Measurements from ENCODE around the gene ULBP2. TPM values are rescaled to one million over a fixed set of nuclear protein-coding genes. Genes with fewer than 3 reads are reported as not detected.
"Not testable (repeated sequence)": the region's sequence is repeated elsewhere in the genome, so short reads cannot be mapped to it uniquely, and the experiment has no call there.

Gene ULBP2
- polyA plus RNA-seq, 2 of the 4 experiments (the other 2 are of a cell fraction) = 2.7 to 4.5 TPM

DNA sequence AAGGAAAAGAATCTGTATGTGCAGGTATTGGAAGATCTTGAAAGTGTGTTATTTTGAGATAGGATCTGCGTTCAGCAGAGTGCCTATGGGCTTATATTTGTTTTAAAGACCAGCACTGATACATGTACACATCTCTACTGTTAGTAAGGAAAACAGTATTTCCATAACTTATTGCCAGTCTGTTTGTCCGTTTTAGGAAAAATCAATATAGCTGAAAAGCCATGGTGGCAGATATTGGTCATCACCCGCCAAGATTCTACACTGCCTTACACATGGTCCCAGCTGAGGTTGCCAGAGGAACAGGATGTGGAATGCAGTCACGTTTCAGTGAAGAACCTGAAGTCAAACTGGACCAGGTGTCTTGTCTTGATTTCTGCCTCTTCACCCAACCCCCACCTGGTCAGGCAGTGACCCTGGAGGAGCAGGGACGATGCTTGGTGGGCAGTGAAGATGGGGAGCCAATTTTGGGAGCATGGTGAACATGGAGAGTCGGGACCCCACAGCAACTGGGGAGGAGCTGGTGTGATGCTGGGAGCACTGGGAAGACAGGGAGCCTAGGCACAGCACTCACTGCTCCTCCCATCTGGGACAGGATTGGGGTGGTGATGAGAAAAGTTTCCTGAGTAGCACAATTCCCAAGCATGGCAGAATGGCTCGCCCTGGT, 14.0 kb downstream of the ULBP2 start:
- FAIRE-seq; DNase-seq (ENCODE audit: low read depth in 1 of 2, low spot score in 1 of 2); H3K9me3 ChIP-seq; H3K27ac ChIP-seq; H3K4me2 ChIP-seq; ATAC-seq; H3K4me1 ChIP-seq; POLR2A ChIA-PET; H3K4me3 ChIP-seq: not testable (repeated sequence)
- 27% methylated on average over 7 of the region's 7 CpGs for WGBS (ENCODE audit: missing lambda C conversion rate)
- CTCF ChIA-PET = interaction anchor here (1.3 kb wide), 1 partner anchor 61 kb away, joined by 4 read pairs; no protein-coding TSS in a partner anchor

DNA sequence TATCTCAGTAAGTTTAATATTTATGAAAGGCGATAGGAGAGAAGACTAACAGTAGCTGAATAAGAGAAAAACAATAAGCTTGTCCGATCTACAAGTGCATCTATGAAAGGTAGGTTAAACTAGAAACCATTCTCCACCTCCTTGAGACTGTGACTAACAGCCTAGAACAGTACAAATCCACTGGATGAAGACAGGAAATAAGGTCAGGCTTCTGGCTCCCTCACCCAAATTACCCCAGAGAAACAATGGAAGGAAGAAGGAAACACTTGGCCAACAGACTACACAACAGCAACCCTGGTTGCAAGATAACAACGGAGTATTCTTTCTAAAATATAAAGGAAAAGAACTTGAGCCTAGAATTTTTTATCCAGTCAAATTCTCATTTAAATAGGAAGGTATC, 16.3 kb downstream of the ULBP2 start:
- FAIRE-seq; DNase-seq (ENCODE audit: low read depth in 1 of 2, low spot score in 1 of 2); H3K4me2 ChIP-seq; H3K9me3 ChIP-seq; POLR2A ChIA-PET; H3K4me3 ChIP-seq; H3K27ac ChIP-seq; H3K4me1 ChIP-seq; ATAC-seq: not testable (repeated sequence)
- CTCF ChIA-PET = interaction anchor here (0.6 kb wide), 1 partner anchor 59 kb away, joined by 4 read pairs; no protein-coding TSS in a partner anchor
- 48% methylated on average over 3 of the region's 3 CpGs for WGBS (ENCODE audit: missing lambda C conversion rate)

DNA sequence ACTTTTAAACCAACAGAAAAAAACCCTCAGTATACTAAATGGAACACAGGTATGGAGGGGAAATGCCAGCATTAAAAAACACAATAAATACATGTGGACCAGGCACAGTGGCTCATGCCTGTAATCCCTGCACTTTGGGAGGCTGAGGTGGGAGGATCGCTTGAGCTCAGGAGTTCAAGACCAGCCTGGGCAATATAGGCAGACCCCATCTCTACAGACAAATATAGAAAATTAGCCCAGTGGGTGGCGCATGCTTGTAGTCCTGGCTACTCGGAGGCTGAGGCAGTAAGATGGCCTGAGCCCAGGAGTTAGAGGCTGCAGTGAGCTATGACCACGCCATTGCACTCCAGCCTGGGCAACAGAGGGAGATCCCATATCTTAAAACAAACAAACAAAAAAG, 18.0 kb downstream of the ULBP2 start:
- H3K4me3 ChIP-seq; H3K27ac ChIP-seq; POLR2A ChIA-PET; FAIRE-seq; ATAC-seq; DNase-seq (ENCODE audit: low read depth in 1 of 2, low spot score in 1 of 2); H3K9me3 ChIP-seq; H3K4me1 ChIP-seq; H3K4me2 ChIP-seq: not testable (repeated sequence)
- CTCF ChIA-PET = interaction anchor here (0.6 to 1.2 kb wide), 3 partner anchors 57 to 340 kb away, joined by 3 read pairs; no protein-coding TSS in a partner anchor
- 64% methylated on average over 4 of the region's 4 CpGs for WGBS (ENCODE audit: missing lambda C conversion rate)

DNA sequence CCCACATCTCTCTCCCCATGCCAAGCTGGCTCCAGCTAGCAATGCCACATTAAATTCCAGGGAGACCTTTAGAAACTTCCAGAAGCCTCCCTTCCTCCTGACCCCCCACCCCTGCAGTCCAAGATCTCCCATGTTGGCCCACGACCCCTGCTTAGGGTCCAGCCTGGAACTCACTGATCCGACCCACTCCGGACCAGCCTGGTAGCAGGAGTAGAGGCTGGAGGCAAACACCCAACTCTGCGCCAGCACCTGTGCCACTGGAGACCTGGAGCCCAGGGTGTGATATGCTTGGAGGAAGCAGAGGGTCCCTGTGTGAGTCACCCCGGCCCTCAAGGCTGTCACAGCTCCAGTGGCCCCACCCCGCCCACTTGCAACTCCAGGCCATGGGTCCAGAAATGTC, 18.7 kb downstream of the ULBP2 start:
- POLR2A ChIA-PET = no interaction called here
- FAIRE-seq = no peak
- ATAC-seq = no peak

DNA sequence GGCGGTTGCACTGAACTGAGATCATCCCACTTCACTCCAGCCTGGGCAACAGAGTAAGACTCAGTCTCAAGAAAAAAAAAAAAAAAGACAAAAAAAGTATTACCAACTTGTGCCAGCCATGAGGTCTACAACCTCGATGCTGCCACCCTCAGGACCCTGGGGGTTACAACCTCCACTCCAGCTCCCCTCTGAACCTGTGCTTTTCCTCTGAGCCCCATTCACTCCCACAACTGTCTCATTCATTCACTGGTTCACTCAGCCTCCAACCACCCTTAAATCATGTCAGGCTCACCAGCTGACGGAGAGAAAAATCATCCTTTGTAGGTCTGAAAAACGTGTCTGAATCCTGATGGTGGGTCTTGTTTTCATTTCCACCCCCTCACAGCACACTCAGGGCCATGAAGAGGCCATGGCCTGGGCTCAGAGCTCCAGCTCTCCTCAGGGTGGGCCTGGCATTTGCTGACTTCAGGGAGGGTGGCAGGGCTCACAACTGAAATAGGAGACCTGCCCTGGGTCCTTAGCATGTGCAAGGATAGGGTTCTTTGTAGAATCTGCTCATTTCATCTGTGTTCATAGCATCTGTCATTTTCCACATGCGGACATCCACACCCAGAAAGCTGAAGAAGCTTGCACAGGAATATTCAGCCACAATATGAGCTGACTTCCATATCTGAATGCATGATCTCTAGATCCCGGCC, 20.1 kb downstream of the ULBP2 start:
- FAIRE-seq (no peak), ATAC-seq (peak in 1 of 2 experiments; percentile 63; a peak in 3 of 6 replicates), DNase-seq (ENCODE audit: low read depth in 1 of 2, low spot score in 1 of 2) (peak; percentile 36 to 53)
- POLR2A ChIA-PET = interaction anchor here (0.9 kb wide), 1 partner anchor 29 kb away, joined by 3 read pairs; no protein-coding TSS in a partner anchor
- 56% methylated on average over 5 of the region's 6 CpGs for WGBS (ENCODE audit: missing lambda C conversion rate)
- H3K27ac ChIP-seq = no peak overlapping the region
- no peak overlapping the region for H3K4me3 ChIP-seq
- CTCF ChIA-PET = interaction anchor here (0.6 to 1.8 kb wide), 9 partner anchors 27 to 1022 kb away, joined by 3 to 5 read pairs (median 3); no protein-coding TSS in a partner anchor
- no peaks in the 10 kb centered on the region for H3K9me3 ChIP-seq
- H3K4me2 ChIP-seq = no peak overlapping the region
- peak; percentile 23 to 38; a peak in 2 of 5 replicates for TF ChIP-seq RAD21 (conservative IDR thresholded peaks at IDR 0.05 in 1 of 2, IDR thresholded peaks at IDR 0.05 in 1 of 2)
- TF ChIP-seq CHD2 (IDR thresholded peaks at IDR 0.05; ENCODE audit: low read length, partially characterized antibody) = no peak
- TF ChIP-seq SMC3 (IDR thresholded peaks at IDR 0.05) = 0 out of 3 replicates have a peak, but pooled peaks have one; percentile 6
- H3K4me1 ChIP-seq = peaks cover 8% of the 10 kb centered on the region

More for the DNA sequence above, 18.7 kb downstream of the ULBP2 start:
- TF ChIP-seq, protein P1, sequence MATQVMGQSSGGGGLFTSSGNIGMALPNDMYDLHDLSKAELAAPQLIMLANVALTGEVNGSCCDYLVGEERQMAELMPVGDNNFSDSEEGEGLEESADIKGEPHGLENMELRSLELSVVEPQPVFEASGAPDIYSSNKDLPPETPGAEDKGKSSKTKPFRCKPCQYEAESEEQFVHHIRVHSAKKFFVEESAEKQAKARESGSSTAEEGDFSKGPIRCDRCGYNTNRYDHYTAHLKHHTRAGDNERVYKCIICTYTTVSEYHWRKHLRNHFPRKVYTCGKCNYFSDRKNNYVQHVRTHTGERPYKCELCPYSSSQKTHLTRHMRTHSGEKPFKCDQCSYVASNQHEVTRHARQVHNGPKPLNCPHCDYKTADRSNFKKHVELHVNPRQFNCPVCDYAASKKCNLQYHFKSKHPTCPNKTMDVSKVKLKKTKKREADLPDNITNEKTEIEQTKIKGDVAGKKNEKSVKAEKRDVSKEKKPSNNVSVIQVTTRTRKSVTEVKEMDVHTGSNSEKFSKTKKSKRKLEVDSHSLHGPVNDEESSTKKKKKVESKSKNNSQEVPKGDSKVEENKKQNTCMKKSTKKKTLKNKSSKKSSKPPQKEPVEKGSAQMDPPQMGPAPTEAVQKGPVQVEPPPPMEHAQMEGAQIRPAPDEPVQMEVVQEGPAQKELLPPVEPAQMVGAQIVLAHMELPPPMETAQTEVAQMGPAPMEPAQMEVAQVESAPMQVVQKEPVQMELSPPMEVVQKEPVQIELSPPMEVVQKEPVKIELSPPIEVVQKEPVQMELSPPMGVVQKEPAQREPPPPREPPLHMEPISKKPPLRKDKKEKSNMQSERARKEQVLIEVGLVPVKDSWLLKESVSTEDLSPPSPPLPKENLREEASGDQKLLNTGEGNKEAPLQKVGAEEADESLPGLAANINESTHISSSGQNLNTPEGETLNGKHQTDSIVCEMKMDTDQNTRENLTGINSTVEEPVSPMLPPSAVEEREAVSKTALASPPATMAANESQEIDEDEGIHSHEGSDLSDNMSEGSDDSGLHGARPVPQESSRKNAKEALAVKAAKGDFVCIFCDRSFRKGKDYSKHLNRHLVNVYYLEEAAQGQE (IDR thresholded peaks at IDR 0.05) = no peak
- no peak for TF ChIP-seq RCOR1 (IDR thresholded peaks at IDR 0.05; ENCODE audit: low read depth, low read length)
- TF ChIP-seq, protein P2, sequence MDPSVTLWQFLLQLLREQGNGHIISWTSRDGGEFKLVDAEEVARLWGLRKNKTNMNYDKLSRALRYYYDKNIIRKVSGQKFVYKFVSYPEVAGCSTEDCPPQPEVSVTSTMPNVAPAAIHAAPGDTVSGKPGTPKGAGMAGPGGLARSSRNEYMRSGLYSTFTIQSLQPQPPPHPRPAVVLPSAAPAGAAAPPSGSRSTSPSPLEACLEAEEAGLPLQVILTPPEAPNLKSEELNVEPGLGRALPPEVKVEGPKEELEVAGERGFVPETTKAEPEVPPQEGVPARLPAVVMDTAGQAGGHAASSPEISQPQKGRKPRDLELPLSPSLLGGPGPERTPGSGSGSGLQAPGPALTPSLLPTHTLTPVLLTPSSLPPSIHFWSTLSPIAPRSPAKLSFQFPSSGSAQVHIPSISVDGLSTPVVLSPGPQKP (IDR thresholded peaks at IDR 0.05; ENCODE audit: low read depth, low read length) = no peak
- TF ChIP-seq MYC (IDR thresholded peaks at IDR 0.05; ENCODE audit: borderline replicate concordance, low read length) = no peak
- TF ChIP-seq NR3C1 (IDR thresholded peaks at IDR 0.05) = no peak
- H3K4me1 ChIP-seq = peaks cover 8% of the 10 kb centered on the region
- CTCF ChIA-PET = interaction anchor here (0.6 kb wide), 2 partner anchors 47 to 339 kb away, joined by 3 read pairs; no protein-coding TSS in a partner anchor
- DNase-seq (ENCODE audit: low read depth in 1 of 2, low spot score in 1 of 2) = no peak
- WGBS (ENCODE audit: missing lambda C conversion rate) = 49% methylated on average over 3 of the region's 6 CpGs
- no peak overlapping the region for H3K4me3 ChIP-seq
- H3K9me3 ChIP-seq = no peaks in the 10 kb centered on the region
- no peak overlapping the region for H3K4me2 ChIP-seq
- no peak overlapping the region for H3K27ac ChIP-seq
